Osteocyte (in vitro differentiated cells): Measurements from ENCODE around the gene DBT. TPM values are rescaled to one million over a fixed set of nuclear protein-coding genes. Genes with fewer than 3 reads are reported as not detected.
A peak's percentile ranks its signal among the peaks of the same experiment; 100 is the strongest.
"Not testable (repeated sequence)": the region's sequence is repeated elsewhere in the genome, so short reads cannot be mapped to it uniquely, and the experiment has no call there.

Experiments used
- DNase-seq: peaks from one replicate; pipeline ENCODE4 v3.0.0; 2021; ENCODE audit warnings: mixed read lengths; ENCODE audit not compliant: unreplicated experiment; ENCODE audit errors: extremely low spot score
- H3K27ac Mint-ChIP-seq: one replicate; pipeline ENCODE4 v1.8.0; 2021; ENCODE audit warnings: mild to moderate bottlenecking, mixed read lengths; ENCODE audit not compliant: unreplicated experiment
- H3K27me3 Mint-ChIP-seq: one replicate; pipeline ENCODE4 v1.8.0; 2021; ENCODE audit warnings: mixed read lengths; ENCODE audit not compliant: unreplicated experiment
- H3K36me3 Mint-ChIP-seq: one replicate; pipeline ENCODE4 v1.8.0; 2021; ENCODE audit warnings: mixed read lengths; ENCODE audit not compliant: unreplicated experiment
- H3K4me1 Mint-ChIP-seq: one replicate; pipeline ENCODE4 v1.8.0; 2021; ENCODE audit warnings: mixed read lengths; ENCODE audit not compliant: unreplicated experiment
- H3K4me3 Mint-ChIP-seq: one replicate; pipeline ENCODE4 v1.8.0; 2021; ENCODE audit warnings: mild to moderate bottlenecking, moderate library complexity, mixed read lengths; ENCODE audit not compliant: unreplicated experiment
- H3K9me3 Mint-ChIP-seq: one replicate; pipeline ENCODE4 v1.8.0; 2021; ENCODE audit warnings: mixed read lengths; ENCODE audit not compliant: unreplicated experiment
- total RNA-seq: library from RNA; stranded (reverse); gene quantifications from 2 replicates; pipeline ENCODE4 v1.2.1, GENCODE V29; 2021
- TF ChIP-seq, protein P1 (sequence below): fragments of 200-600 bp; sonication (generic); IDR thresholded peaks from 2 replicates; pipeline ENCODE4 v1.5.0; 2021; ENCODE audit warnings: antibody characterized with exemption, mild to moderate bottlenecking, moderate library complexity

The DBT gene
- total RNA-seq, 1 donor from 2014 or later, result 13.0 TPM

DNA sequence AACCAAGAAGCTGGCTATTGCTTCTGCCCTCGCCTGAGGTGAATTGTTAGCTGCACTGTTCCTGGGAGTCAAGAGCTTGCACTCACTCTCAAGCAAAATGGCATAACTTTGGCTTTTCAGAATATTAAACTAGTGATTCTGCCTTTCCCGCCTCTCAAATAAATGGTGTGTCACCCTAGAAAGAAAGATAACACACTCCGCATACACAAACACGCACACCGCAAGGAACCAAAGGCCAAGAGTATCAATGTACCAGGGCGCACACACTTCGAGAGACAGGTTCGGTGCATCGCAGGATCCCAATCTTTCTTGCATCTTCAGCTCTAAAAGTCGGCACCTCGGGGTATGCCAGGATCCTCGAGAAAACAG, 15.9 kb upstream of the DBT start:
- H3K4me1 Mint-ChIP-seq, result peaks cover 16% of the 10 kb centered on the region
- peaks cover 26% of the 10 kb centered on the region for H3K36me3 Mint-ChIP-seq
- peaks cover 8% of the 10 kb centered on the region for H3K9me3 Mint-ChIP-seq
- H3K27ac Mint-ChIP-seq, result peak overlapping the region; percentile 96
- H3K27me3 Mint-ChIP-seq, result no peaks in the 10 kb centered on the region
- DNase-seq, result no peak
- TF ChIP-seq, protein P1, sequence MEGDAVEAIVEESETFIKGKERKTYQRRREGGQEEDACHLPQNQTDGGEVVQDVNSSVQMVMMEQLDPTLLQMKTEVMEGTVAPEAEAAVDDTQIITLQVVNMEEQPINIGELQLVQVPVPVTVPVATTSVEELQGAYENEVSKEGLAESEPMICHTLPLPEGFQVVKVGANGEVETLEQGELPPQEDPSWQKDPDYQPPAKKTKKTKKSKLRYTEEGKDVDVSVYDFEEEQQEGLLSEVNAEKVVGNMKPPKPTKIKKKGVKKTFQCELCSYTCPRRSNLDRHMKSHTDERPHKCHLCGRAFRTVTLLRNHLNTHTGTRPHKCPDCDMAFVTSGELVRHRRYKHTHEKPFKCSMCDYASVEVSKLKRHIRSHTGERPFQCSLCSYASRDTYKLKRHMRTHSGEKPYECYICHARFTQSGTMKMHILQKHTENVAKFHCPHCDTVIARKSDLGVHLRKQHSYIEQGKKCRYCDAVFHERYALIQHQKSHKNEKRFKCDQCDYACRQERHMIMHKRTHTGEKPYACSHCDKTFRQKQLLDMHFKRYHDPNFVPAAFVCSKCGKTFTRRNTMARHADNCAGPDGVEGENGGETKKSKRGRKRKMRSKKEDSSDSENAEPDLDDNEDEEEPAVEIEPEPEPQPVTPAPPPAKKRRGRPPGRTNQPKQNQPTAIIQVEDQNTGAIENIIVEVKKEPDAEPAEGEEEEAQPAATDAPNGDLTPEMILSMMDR, result no peak
- H3K4me3 Mint-ChIP-seq, result peak overlapping the region; percentile 100

DNA sequence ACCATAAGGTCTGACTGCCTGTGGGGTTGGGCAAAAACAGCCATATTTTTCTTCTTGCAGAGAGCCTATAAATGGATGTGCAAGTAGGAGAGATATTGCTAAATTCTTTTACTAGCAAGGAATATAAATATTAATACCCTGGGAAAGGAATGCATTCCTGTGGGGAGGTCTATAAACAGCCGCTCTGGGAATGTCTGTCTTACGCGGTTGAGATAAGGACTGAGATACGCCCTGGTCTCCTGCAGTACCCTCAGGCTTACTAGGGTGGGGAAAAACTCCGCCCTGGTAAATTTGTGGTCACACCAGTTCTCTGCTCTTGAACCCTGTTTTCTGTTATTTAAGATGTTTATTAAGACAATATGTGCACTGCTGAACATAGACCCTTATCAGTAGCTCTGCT, 14.4 kb upstream of the DBT start:
- DNase-seq, H3K27ac Mint-ChIP-seq, H3K27me3 Mint-ChIP-seq, H3K4me3 Mint-ChIP-seq, H3K9me3 Mint-ChIP-seq: not testable (repeated sequence)
- Mint-ChIP-seq H3K36me3 (peaks cover 21% of the 10 kb centered on the region), H3K4me1 (peaks cover 13% of the 10 kb centered on the region)

DNA sequence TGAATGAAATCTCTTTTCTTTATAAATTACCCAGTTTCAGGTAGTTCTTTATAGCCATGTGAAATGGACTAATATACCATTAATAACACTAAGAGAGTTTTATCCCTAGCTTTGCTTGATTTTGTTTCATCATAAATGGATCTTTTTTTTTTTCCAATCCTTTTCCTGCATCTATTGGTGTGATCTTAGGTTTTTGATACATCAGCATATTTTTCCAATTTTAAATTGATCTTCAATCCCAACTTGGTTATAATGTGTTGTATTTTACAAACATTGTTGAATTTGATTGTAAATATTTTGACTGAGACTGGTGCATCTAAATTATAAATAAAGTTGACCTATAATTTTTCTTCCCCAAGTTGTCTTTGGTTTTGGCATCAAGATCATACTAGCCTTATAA, 12.1 kb upstream of the DBT start:
- DNase-seq, result no peak
- no peak overlapping the region for H3K27ac Mint-ChIP-seq
- H3K36me3 Mint-ChIP-seq, result peaks cover 17% of the 10 kb centered on the region
- H3K9me3 Mint-ChIP-seq, result peaks cover 8% of the 10 kb centered on the region
- H3K4me1 Mint-ChIP-seq, result peaks cover 6% of the 10 kb centered on the region
- H3K4me3 Mint-ChIP-seq, result no peak overlapping the region
- TF ChIP-seq, protein P1, result no peak
- no peaks in the 10 kb centered on the region for H3K27me3 Mint-ChIP-seq

DNA sequence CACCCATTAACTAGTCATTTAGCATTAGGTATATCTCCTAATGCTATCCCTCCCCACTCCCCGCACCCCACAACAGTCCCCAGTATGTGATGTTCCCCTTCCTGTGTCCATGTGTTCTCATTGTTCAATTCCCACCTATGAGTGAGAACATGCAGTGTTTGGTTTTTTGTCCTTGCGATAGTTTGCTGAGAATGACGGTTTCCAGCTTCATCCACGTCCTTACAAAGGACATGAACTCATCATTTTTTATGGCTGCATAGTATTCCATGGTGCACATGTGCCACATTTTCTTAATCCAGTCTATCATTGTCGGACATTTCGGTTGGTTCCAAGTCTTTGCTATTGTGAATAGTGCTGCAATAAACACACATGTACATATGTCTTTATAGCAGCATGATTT, 8.8 kb upstream of the DBT start:
- H3K27ac Mint-ChIP-seq, H3K36me3 Mint-ChIP-seq, H3K9me3 Mint-ChIP-seq, DNase-seq, H3K4me1 Mint-ChIP-seq, H3K4me3 Mint-ChIP-seq: not testable (repeated sequence)
- peaks cover 22% of the 10 kb centered on the region for H3K27me3 Mint-ChIP-seq

DNA sequence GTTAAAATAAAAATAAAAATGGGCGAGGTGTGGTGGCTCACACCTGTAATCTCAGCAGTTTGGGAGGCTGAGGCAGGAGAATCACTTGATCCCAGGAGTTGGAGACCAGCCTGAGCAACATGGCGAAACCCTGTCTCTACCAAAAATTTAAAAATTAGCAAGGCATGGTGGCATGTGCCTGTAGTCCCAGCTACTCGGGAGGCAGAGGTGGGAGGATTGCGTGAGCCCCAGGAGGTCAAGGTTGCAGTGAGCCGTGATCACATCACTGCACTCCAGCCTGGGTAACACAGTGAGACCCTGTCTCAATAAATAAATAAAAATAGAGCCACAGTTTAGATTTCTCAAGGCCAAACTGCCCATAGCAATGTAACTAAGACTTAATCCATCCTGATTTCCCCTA, 6.6 kb upstream of the DBT start:
- not testable (repeated sequence) for H3K4me3 Mint-ChIP-seq, H3K9me3 Mint-ChIP-seq, H3K4me1 Mint-ChIP-seq, DNase-seq, H3K27ac Mint-ChIP-seq, H3K36me3 Mint-ChIP-seq
- peaks cover 36% of the 10 kb centered on the region for H3K27me3 Mint-ChIP-seq

DNA sequence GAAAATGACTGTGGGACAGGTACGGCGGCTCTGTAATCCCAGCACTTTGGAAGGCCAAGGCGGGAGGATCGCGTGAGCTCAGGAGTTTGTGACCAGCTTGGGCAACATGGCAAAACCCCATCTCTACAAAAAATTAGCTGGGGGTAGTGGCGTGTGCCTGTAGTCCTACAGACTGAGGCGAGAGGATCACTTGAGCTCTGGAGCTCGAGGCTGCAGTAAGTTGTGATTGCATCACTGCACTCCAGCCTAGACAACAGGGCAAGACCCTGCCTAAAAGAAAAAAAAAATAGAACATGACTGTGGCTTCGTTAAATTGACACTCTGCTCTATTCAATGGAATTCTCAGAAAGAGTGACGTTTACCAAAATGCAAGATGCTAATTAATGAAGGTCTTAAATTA, 3.9 kb upstream of the DBT start:
- Mint-ChIP-seq H3K27me3 (peaks cover 36% of the 10 kb centered on the region), H3K4me1 (no peaks in the 10 kb centered on the region), H3K27ac (no peak overlapping the region), H3K36me3 (no peaks in the 10 kb centered on the region), H3K9me3 (no peaks in the 10 kb centered on the region), H3K4me3 (no peak overlapping the region)
- DNase-seq, result no peak
- TF ChIP-seq, protein P1, result no peak

DNA sequence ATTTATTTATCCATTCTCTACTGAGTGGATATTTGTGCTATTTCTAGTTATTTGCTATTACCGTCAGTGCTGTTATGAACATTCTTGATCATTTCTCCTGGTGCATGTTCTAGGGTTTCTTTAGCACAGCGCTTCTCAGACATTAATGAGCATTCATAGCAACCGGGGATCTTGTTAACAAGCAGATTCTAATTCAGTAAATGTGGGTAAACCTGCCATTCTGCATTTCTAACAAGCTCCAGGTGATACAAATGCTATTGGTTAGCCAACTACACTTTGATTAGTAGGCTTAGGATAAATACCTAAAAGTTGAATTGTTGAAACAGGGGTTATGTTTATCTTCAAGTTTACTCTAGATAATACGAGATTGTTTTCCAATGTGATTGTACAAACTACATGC, 3.3 kb upstream of the DBT start:
- no peaks in the 10 kb centered on the region for H3K9me3 Mint-ChIP-seq
- DNase-seq, result no peak
- peaks cover 36% of the 10 kb centered on the region for H3K27me3 Mint-ChIP-seq
- H3K4me3 Mint-ChIP-seq, result no peak overlapping the region
- no peak overlapping the region for H3K27ac Mint-ChIP-seq
- no peaks in the 10 kb centered on the region for H3K36me3 Mint-ChIP-seq
- H3K4me1 Mint-ChIP-seq, result no peaks in the 10 kb centered on the region
- TF ChIP-seq, protein P1, result no peak
